HG02571 (cell line): Measurements from ENCODE around the gene NOL11.
A peak's percentile ranks its signal among the peaks of the same experiment; 100 is the strongest.
"Not testable (repeated sequence)": the region's sequence is repeated elsewhere in the genome, so short reads cannot be mapped to it uniquely, and the experiment has no call there.

Experiments
- ATAC-seq: cut with Tn5 transposase; IDR thresholded peaks from one replicate; pipeline ENCODE4 v1.9.1; 2021; ENCODE audit warnings: mild to moderate bottlenecking, moderate library complexity; ENCODE audit not compliant: unreplicated experiment

Gene NOL11

DNA sequence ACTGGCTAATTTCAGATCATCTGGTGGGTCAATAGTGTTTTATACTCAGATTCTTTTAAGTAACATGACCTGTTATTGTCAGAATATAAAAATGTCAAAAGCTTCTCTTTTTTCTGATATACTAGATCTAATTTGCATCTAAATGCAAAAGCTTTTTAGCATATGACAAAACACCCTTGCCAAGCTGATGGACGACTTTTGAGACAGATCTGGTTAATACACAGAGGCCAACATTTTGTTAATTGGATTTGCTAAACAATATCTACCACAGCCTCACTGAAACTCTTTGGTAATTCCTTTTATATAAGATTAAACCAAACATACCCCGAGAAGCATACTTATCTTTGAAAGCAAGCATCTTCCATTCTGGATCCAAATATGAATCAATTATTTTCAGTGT lies 10.3 kb upstream of the NOL11 start:
- no peak for ATAC-seq

DNA sequence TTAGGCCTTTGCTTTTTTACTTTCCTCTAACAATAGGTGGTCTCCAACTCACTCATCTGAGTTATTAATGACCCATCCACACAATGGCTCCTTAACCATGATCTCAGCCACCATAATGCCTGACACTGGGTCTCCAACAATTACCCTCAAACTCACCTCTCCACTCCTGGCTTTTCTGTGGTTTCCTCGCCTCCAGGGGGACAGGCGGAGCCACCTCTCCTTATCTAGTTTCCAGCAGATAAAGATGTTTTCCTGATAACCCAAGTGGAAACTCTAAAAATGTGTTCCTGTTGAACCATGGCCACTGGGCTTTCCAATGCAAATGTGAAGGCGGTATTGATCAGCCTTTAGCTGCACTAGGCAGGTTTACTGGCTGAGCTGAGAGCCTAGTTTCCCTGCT lies 9.4 kb upstream of the NOL11 start:
- no peak for ATAC-seq

DNA sequence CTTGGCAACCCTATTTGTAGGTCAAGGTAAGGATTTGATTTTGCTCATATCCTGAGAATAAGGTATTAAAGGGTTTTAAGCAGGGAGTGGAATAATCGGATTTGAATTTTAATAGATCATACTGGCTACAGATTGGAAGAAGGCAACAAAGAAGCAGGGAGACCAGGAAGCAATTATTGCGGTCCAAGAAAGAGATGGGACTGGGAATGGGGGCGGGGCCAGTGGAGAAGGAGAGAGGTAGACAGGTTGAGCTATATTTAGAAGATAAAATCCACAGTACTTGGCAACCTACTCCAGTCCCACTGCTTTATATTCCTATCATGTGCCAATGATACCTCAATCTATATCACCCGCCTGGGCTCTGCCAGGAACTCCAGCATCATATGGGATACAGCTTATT lies 5.8 kb upstream of the NOL11 start:
- ATAC-seq, result no peak

DNA sequence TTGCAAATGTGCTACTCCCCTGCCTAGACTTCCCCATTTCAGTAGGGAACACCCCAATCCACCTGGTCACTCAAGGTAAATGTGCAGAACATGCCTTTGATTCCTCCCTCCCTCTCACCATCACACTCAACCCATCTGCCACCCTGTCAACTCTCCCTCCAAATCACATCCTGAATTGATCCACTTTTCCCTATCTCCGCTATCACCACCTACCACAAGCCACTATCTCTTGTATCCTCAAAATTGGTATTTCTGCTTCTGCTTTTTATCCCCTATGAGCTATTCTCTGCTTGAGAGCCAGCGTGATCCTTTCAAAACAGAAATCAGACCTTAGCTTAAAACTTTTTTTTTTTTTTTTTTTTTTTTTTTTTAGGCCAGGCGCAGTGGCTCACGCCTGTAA lies 5.4 kb upstream of the NOL11 start:
- ATAC-seq, result no peak

DNA sequence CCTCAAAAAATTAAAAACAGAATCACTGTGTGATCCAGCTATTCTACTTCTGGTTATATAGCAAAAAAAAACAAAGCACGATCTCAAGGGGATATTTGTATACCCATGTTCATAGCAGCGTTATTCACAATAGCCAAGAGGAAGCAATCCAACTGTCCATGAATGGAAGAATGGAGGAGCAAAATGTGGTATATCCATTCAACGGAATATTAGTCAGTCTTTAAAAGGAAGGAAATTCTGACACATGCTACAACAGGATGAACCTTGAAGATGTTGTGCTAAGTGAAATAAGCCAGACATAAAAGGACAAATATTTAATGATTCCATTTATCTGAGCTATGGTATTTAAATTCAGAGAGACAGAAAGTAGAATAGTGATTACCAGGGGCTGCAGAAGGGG lies 4.6 kb upstream of the NOL11 start:
- no peak for ATAC-seq

DNA sequence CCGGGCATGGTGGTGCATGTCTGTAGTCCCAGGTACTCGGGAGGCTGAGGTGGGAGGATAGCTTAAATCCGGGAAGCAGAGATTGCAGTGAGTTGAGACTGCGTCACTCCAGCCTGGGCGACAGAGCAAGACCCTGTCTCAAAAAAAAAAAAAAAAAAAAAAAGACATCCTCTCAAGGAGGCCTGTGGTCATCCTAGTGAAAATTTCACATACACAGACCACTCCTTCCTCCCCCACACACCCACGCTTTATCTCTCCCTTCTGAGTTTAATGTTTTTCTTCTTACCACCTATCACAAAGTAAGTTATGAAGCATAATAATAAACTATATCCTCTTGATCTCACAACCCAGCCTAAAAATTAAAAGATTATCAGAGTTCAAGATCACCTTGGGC lies 1.3 kb upstream of the NOL11 start:
- ATAC-seq, result no peak

DNA sequence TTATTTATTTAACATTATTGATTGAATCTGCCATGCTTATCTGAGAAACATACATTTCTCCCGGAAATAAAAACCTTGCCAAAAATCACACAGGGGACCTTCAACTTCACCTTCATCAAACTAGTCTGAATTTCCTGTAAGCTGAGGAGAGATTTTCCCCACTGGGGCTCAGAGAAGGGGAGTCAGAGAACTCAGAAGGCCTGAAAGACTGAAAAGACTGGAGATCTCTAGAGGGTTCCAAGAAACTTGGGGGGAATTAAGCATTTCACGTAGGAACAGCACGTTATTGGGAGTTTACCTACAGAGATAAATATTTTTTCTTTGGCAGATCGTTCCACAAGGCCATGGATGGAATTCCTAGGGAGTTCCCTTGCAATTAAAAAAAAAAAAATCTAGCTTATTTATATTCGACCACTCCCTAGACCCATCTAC lies 528 bp upstream of the NOL11 start:
- no peak for ATAC-seq

DNA sequence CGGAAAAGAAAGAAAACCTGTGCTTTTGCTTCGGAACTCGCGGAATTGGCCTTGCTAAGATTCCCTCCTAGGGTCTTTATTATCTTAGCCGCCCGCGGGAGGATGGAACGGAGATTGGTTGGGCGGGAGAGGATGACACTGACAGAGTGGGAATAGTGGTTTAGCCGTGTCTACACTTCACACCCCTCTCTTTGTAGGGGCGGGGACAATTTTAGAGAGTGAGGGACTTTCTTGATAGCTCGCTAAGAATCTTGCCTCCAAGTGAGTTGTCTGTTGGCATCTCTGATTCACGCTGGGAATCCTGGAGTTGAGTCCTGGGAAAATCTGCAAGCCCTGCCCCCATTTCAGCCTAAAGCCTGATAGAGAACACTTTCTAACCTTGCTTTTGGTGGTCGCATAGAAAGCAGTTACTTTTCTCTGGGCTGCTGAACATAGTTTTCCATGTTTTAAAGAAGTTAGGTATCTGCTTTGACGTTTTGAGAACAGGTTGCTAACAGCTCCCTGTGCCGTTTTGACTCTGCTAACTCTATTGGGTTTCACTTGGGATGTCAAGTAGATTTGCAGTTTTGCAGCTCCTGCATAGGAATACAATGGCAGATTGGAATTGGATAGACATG lies 697 bp downstream of the NOL11 start:
- ATAC-seq, result peak; percentile 6

DNA sequence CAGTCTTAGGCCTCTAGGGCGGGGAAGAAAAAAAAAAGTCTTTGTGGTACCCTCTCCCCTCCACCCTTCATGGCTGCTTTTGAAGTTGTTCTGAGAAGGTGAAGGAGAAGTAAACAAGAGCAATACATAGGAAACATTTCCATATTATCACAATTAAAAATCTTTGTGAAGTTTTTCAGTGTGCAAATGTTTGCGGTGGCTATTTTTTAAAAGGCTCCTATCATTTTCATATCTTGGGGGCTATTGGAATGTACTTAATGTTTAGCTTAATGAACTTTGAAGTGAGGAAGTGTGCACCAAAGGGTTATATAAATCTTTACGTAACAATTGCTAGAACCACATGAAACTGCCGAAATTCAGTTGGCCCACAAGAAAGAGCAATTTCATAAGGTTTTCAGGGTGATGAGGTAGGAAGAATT lies 7.6 kb downstream of the NOL11 start:
- ATAC-seq, result no peak

DNA sequence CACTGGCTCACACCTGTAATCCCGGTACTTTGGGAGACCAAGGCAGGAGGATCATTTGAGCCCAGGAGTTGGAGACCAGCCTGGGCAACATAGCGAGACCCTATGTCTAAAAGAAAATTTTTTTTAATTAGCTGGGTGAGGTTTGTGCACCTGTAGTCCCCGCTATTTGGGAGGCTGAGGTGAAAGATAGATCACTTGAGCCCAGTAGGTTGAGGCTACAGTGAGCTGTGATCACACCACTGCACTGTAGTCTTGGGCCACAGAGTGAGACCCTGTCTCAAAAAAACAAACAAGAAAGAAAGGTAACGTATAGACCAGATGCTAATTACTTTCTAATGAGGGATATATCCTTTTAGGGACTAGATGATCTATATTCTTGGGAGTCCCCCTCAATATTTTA lies 8.1 kb downstream of the NOL11 start:
- no peak for ATAC-seq

DNA sequence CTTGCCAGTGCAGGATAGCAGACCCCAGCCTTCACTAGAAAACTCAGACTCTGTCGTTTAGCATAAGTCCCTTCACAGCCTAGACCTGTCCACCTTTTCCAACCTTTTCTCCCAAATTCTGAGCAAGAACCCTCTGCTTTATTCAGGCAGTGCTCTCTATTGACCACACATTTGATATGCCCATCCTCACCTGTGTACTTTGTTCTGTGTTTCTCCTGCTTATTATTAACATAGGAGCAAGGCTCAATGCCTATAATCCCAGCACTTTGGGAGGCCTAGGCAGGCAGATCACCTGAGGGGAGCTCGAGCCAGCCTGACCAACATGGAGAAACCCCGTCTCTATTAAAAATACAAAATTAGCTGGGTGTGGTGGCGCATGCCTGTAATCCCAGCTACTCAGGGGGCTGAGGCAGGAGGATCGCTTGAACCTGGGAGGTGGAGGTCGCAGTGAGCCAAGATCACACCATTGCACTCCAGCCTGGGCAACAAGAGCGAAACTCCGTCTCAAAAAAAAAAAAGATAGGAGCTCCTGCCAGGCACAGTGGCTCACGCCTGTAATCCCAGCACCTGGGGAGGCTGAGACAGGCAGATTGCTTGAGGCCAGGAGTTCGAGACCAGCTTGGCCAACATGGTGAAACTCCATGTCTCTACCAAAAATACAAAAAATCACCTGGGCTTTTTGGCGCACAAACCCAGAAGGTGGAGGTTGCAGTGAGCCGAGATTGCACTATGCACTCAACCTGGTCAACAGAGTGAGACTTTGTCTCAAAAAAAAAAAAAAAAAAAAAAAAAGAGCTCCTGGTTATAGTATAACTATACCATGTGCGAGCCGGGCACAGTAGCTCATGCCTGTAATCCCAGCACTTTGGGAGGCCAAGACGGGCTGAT lies 9.7 kb downstream of the NOL11 start:
- not testable (repeated sequence) for ATAC-seq

DNA sequence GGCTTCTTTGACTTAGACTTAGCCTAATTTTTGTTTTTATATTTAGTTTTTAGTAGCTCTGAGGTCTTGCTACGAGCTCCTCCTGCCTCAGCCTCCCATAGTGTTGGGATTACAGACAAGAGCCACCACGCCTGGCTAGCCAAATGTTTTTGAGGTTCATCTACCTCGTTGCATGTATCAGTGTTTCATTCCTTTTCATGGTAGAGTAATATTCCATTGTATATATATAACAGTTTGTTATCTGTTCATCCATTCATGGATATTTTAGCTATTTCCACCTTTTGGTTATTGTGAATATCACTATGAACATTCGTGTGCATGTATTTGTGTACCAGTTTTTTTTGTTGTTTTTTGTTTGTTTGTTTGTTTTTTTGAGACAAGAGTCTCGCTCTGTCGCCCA lies 12.2 kb downstream of the NOL11 start:
- ATAC-seq, result no peak

DNA sequence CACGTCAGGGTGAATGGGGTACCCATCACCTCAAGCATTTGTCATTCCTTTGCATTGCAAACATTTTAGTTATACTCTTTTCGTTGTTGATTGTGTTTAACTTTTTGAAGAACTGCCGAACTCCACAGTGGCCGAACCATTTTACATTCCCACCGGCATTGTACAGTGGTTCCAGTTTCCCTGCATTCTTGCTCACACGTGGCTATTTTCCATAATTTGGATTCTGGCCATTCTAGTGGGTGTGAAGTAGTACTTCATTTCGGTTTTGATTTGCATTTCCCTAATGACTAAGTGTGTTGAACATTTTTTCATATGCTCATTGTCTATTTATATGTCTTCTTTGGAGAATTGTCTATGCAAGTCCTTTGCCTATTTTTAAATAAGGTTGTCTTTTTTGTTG lies 13.0 kb downstream of the NOL11 start:
- no peak for ATAC-seq

DNA sequence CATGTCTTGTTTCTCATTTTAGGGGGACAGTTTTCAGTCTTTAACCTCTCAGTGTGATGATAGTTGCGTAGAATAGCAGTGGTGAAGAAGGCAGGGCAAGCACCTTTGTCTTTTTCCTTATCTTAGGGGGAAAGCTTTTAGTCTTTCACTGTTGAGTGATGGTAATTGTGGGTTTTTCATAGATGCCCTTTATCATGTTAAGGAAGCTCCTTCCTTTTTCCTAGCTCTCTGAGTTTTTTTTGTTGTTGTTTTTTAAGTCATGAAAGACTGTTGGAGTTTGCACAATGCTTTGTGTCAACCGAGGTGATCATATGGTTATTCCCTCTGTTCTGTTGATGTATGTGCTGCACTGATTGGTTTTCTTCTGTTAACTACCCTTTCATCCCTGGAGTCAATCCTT lies 15.7 kb downstream of the NOL11 start:
- ATAC-seq, result no peak

DNA sequence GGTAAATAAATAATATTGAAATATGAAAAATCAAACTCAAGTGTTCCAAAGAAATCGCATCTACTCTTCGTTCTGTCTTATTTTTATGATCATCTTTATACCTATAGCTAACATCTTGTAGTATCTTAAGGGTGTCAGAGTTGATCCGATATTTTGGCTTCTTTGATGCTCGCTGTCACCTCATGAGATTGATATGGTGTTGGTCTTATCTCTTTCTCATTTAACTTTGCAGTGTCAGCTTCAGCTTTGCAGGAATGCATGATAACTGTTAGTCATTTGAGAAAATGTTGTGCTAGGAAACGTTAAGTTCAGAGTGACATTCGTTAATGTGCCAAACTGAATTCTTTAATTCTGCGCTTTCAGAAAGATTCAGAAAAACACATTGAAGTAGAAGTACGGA lies 19.4 kb downstream of the NOL11 start:
- ATAC-seq, result no peak

DNA sequence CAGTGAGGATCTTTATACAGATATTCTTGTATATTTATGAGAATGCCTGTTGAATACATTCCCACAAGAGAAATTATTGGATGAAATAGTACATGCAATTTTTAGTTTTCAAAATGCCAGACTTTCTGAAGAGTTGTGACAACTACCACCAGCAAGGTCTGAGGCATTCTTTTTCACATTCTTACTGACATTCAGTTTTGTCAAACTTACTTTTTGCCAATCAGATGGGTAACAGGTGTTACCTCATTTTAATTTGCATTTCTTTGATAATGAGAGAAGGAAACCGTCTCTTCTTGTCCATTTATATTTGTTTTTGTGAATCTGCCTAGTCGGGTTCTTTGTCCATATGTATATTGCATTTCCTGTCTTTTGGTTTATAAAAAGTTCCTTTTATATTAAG lies 24.3 kb downstream of the NOL11 start:
- no peak for ATAC-seq

DNA sequence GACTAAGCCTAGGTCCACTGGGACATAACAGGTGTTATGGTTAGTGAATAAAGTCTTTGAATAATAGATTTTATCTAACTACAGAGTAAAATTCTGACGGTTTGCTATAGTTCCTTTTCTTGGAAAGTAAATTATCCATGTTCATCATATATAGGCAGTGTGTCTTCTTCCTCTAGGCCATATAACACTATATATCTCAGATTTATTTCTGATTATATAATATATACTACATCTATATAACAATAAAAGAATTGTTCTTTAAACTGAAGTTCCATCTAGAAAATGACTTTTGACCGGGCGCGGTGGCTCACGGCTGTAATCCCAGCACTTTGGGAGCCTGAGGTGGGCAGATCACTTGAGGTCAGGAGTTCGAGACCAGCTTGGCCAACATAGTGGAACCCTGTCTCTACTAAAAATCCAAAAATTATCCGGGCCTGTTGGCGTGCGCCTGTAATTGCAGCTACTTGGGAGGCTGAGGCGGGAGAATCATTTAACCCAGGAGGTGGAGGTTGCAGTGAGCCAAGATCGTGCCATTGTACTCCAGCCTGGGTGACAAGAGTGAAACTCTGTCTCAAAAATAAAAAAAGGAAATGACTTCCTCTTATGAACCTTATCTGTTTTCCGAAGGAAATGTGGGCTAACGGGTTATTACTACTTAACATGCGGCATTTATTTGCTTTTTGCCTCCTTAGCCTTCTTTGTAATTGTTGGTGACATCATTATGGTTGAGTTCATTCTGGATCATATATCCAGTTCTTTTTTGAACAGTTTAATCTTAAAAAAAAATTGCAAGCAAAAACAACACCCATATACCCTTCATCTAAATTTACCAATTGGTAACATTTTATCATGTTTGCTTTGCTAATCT lies 29.2 kb downstream of the NOL11 start:
- no peak for ATAC-seq

DNA sequence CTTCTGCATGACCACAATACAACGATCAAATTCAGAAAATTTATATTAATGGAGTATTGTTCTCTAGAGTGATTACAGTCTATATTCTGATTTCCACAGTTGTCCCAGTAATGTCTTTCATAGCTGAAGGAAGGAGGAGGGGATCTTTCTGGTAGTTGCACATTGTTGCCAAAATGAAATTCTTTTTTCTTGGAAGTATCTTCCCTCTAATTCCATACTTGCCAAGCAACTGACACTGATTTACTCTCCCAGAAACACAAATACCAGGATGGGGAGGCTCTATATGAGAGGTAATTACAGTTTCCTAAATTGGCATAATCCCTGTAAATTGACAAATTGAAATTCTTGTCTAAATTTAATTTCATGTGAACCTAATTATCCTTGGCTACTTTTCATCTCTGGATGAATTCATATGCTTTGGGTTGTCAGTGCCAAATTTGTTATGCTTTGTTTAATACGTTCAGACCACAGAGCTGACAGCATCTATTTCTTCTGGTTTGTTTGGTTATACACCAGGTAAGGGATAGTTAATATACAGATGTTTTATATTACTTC lies 30.0 kb downstream of the NOL11 start:
- ATAC-seq, result no peak

DNA sequence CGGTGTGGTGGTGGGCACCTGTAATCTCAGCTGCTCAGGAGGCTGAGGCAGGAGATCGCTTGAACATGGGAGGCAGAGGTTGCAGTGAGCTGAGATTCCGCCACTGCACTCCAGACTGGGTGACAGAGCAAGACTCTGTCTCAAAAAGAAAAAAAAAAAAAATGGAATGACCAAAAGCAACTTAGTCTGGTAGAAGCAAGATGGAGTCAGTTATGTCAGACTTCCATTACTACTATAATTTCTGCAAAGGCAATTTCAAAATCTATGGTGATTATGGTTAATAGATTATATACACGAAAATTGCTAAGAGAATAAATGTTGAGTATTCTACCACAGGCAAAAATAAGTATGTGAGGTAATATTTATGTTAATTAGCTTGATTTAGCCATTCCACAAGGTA lies 32.3 kb downstream of the NOL11 start:
- no peak for ATAC-seq

DNA sequence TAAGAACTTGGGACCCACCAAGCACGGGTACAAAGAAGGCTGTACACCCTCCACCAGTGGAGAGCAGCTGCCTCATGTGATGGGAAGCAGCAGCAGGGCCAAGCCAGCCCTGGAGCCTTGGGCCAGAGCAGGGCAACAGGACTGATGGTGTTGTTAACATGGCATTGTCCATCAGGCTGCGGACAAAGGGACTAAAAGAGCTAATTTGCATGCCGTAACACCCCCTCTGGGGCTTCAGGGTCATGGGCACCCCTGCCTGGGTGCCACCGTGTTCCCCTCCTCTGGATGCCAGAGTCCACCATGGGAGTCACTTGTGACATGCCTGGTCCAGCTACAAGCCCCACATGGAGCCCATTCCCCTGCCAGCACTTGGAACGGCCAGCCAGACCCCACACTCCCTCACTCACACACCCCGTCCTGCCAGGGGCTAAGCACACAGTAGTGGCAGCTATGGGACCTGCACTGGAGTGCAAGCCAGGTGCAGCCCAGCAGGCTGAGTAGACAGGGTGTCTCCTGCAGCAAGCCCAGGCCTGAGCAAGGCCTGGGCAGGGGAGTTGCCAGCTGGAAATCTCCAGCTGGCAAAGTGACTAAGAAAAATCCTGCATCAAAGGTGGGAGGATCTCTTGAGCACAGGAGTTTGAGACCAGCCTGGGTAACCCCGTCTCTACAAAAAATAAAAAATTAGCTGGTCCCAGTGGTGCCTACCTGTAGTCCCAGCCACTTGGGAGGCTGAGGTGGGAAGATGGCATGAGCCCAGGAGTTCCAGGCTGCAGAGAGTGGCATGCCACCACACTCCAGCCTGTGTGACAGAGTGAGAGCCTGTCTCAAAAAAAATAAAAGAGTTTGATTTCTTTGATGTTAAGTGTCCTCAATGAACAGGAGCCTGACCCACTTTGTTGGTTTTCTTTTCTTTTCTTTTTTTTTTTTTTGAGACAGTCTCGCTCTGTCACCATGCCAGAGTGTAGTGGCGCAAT lies 33.7 kb downstream of the NOL11 start:
- no peak for ATAC-seq
